AG09319 (cell line): ENCODE data around the gene EEPD1.

Experiments used
- DNase-seq: peaks from one replicate; pipeline ENCODE4 v3.0.0-alpha.2; 2010; ENCODE audit warnings: low read depth; ENCODE audit errors: extremely low read depth
- CTCF ChIP-seq: IDR thresholded peaks from 2 replicates; pipeline ENCODE4 v1.5.1; 2011; ENCODE audit warnings: low read depth, mild to moderate bottlenecking, inconsistent platforms, low read length, moderate library complexity

The EEPD1 gene

GRCh38 chr7:36157527-36158320 lies 4.7 kb downstream of the EEPD1 start:
- no peak for DNase-seq
- TF ChIP-seq CTCF: no peak

GRCh38 chr7:36158321-36158605 lies 5.2 kb downstream of the EEPD1 start:
- no peak for TF ChIP-seq CTCF
- no peak for DNase-seq

- no peak for TF ChIP-seq CTCF
- DNase-seq: no peak
Measured at GRCh38 chr7:36159618-36160017, 6.6 kb downstream of the EEPD1 start.

GRCh38 chr7:36160313-36160712 lies 7.3 kb downstream of the EEPD1 start:
- DNase-seq: no peak
- TF ChIP-seq CTCF: no peak

GRCh38 chr7:36161996-36162395 lies 8.9 kb downstream of the EEPD1 start:
- DNase-seq: no peak
- no peak for TF ChIP-seq CTCF

- DNase-seq: no peak
- no peak for TF ChIP-seq CTCF
Measured at GRCh38 chr7:36165059-36165458, 12.0 kb downstream of the EEPD1 start.

- no peak for DNase-seq
- no peak for TF ChIP-seq CTCF
Measured at GRCh38 chr7:36165802-36166201, 12.7 kb downstream of the EEPD1 start.
